IPS-NIHi7 (cell line): ENCODE results near the gene SETBP1.

Experiments used
- DNase-seq: peaks from one replicate; pipeline ENCODE4 v3.0.0; 2012; ENCODE audit warnings: mixed read lengths; ENCODE audit errors: extremely low spot score

SETBP1 gene

GRCh38 chr18:44937960-44938719 lies 257.5 kb downstream of the SETBP1 start:
- peak; percentile 27 for DNase-seq

DNA sequence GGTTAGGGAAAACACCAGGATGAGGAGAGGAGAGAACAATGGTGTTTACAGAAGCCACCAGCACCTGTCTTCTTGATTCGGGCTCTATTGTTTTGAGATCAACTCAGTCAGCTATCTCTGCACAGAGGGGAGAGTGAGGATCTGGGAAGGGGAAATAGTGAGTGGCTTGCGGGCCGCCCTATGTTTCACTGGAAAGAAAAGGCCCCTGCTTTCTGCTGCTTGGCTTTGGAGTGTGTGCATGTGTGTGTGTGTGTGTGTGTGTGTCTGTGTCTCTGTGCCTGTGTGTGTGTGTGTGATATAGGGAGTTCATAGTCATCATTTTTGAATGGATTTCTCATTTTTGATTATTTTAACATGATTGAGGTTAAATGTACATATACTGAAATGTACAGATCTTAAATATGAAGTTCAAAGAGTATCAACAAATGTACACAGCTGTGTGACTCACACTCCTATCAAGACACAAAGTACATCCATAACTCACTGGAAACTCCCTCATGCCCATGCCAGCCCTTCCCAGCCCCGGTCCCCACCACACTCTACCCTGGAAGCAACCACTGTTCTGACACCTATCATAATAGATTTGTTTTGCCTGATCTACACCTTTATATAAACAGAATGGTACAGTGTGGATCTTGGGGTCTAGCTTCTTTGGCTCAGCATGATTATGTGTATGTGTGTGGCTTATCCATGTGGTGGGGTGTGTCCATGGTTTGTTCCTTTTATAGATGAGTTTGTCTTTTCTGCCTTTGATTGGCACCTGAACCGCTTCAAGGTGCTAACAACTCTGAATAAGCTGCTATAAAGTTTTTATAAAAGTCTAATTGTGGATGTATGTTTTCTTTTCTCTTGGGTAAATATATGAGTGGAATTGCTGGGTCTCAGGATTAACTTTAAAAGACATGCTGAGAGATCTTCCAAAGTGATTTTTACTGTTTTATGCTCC lies 258.3 kb downstream of the SETBP1 start:
- no peak for DNase-seq

- no peak for DNase-seq
These were observed 260.8 kb downstream of the SETBP1 start for GRCh38 chr18:44941516-44941915.

GRCh38 chr18:44942073-44942472 lies 261.4 kb downstream of the SETBP1 start:
- no peak for DNase-seq

GRCh38 chr18:44943311-44943881 lies 262.7 kb downstream of the SETBP1 start:
- peak; percentile 53 for DNase-seq

DNA sequence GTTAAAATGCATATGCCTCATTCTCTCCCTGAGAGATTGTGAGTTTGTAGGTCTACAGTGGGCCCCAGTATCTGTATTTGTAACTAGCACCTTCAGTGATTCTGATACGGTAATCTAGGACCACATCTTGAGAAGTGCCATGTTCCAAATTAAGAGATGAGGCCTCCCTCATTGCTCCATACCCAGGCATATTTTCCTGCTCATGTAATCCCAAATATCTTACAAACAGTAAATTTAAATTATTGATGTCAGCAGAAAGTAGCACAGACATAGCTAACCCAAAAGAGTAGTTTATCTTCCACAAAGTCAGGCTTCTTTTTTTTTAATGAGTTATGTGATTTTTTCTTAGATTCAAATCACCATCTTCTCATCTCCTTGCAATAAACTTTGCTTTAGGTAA lies 263.8 kb downstream of the SETBP1 start:
- no peak for DNase-seq

GRCh38 chr18:44945888-44946401 lies 265.3 kb downstream of the SETBP1 start:
- peak; percentile 19 for DNase-seq

- no peak for DNase-seq
These were observed 265.9 kb downstream of the SETBP1 start for GRCh38 chr18:44946529-44947113.

- DNase-seq: no peak
These were observed 269.3 kb downstream of the SETBP1 start for GRCh38 chr18:44949967-44950366.

- DNase-seq: no peak
These were observed 270.1 kb downstream of the SETBP1 start for GRCh38 chr18:44950685-44951195.

DNA sequence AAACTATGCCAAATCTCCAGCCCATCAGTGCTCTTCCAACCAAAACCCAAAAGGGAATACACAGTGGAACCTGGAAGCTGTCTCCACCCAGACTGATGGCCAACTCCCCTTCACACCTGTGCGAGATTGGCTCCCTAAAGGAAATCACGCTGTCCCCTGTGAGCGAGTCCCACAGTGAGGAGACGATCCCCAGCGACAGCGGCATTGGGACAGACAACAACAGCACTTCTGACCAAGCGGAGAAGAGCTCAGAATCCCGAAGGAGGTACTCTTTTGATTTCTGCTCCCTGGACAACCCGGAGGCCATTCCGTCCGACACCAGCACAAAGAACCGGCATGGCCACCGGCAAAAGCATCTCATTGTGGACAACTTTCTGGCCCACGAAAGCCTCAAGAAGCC lies 271.1 kb downstream of the SETBP1 start:
- DNase-seq: no peak

GRCh38 chr18:44954257-44954656 lies 273.6 kb downstream of the SETBP1 start:
- DNase-seq: no peak

GRCh38 chr18:44955825-44956224 lies 275.1 kb downstream of the SETBP1 start:
- no peak for DNase-seq

- no peak for DNase-seq
These were observed 276.3 kb downstream of the SETBP1 start for GRCh38 chr18:44957025-44957424.

DNA sequence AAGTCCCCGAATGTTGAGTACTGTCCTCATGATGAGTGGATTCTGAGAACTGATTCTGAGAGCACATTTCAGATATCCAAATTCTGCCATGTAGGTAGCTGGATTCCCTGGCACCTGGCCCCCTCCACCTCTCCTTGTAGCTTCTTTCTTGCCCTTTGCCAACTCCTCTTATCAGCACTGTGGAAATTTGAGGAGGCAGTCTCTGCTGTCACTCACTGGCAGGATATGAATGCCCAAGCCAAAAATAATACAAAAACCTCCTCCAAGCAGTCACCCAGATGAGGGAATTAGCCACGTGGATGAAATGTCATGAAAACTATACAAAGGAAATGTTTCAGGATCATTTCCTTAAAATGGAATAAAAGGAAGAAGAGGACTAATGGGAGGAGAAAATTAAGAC lies 276.8 kb downstream of the SETBP1 start:
- no peak for DNase-seq

DNA sequence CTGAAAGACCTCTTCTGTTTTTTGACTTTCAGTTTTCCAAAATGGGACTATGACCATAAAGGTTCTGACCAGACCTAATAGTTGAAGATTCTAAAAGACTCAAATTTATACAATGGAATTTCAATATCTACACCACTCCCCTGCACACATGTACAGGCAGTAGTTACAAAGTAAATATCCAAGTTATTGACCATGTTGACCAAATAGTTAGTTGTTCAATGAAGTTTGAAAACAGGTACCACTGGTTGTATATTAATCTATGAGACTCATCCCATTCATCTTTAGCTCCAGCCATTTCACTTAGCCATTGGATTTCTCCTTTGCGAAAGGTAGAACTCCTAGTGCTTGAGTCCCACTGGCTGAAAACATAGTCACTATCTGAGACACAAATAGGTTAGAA lies 277.4 kb downstream of the SETBP1 start:
- DNase-seq: no peak

- no peak for DNase-seq
These were observed 277.8 kb downstream of the SETBP1 start for GRCh38 chr18:44958455-44958854.

DNA sequence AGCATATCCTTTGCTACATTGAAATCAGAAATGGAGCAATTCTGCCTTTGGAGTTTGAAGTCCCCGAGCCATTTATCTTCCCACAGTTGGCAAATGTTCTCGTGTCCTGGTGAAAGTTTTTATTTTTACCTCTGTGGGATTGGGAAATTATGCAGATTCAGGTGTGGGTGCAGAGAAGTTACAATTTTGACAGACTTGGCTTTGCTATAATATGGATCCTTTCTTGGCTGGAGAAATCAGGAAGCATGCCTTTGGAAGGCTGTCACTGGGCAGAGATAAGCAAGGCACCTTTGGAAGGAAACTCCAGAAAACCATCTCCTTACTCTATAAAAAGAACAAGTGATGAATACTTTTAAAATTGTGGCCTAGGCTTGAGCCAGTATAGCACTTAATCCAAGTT lies 278.3 kb downstream of the SETBP1 start:
- DNase-seq: no peak

GRCh38 chr18:44960580-44960979 lies 279.9 kb downstream of the SETBP1 start:
- no peak for DNase-seq

GRCh38 chr18:44961288-44961995 lies 280.8 kb downstream of the SETBP1 start:
- DNase-seq: no peak

- DNase-seq: no peak
These were observed 286.9 kb downstream of the SETBP1 start for GRCh38 chr18:44967599-44967998.
